Fibroblast of skin of back (primary cell): ENCODE data around the gene PRSS50.
"Not testable (repeated sequence)": the region's sequence is repeated elsewhere in the genome, so short reads cannot be mapped to it uniquely, and the experiment has no call there.

Experiments
- DNase-seq: peaks from one replicate; pipeline ENCODE4 v3.0.0-alpha.2; 2013

PRSS50 gene

DNA sequence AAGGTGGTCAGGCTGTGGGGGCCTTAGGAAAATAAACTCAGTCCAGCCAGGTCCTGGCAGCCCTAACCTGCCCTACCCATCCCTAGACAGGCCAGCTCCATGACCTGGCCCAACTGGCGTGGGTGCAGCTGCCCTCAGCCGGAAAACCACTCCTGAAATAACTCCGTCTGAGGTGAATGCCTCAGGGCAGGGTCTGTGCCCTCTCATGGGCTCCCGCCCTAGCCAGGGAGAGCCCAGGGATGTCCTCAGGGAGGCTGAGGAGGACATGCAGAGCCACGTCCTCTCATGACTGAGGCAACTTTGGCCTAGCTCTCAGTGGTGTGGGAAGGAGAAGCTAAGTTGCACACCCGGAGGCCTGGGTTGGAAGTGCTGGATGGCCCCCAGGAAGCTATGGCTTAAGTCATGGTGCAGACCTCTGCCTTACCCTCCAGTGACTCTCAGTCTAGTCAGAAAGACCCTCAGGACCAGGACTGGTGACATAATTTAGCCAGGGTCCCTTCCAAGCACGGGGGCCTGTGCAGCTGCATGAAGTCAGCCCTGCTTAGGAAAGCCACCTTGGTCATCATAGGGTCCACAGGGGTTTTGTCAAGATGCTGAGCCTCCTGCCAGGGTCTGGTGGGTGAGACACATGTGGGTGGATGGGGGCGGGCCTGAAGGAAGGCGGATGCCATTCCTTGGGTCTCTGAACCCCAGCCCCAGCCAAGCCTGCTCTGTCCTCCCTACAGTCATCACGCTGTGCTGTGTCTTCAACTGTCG is 9.1 kb downstream of the PRSS50 start:
- DNase-seq, result no peak

DNA sequence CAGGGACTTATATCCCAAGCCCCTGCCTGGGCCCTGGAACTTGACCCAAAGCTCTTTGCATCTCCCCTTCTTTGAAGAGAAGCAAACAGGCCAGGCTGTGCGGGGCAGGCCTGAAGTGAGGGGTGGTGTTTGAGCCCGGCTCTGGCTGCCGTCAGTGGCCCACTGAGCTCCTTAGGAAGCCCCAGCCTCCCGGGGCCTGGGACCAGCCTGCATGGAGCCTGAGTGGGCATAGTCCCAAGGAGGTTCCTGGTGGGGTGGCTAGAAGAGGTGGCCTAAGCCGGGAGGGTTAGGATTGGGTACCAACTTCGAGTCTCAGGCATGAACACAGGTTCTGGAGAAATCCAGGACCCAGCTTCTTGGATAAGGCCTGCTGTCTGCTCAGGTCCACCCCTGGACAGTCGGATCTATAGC is 10.1 kb downstream of the PRSS50 start:
- no peak for DNase-seq

DNA sequence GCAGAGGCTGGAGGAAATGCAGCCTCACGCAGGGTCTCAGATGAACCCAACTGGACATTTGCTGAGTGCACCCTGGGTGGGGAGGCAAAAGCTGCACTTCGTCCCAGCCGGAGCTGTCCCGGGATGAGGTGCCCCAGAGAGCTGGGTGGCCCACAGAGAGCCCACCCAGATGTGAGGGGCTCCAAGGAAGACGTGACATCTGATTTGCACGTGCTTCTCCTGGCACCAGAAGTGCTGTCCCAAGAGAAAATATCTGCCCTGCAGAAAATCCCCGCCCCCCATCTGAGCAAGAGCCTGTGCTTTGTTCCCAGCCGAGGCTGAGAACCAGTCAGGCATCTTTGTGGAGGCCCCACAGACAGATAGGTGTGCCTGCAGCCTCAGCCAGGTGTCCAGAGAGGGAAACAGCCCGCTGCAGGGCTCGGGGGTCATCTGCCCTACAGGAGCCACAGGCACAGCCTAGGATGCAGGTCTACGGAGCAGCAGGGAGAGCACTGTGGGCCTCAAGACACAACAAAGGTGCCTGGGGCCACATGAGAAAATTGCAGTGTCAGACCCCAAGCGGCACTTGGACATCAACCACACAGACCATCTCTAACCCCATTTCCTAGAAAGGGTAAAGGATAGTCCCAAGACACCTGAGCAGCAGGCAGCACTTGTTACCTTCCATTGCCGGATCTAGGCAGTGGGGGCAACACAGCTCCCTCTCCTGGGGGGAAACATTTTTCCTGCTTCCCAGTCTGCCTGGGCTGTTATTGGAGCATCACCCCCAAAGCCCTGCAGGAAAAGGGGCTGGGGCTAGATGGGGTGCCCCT is 10.7 kb downstream of the PRSS50 start:
- DNase-seq, result no peak

DNA sequence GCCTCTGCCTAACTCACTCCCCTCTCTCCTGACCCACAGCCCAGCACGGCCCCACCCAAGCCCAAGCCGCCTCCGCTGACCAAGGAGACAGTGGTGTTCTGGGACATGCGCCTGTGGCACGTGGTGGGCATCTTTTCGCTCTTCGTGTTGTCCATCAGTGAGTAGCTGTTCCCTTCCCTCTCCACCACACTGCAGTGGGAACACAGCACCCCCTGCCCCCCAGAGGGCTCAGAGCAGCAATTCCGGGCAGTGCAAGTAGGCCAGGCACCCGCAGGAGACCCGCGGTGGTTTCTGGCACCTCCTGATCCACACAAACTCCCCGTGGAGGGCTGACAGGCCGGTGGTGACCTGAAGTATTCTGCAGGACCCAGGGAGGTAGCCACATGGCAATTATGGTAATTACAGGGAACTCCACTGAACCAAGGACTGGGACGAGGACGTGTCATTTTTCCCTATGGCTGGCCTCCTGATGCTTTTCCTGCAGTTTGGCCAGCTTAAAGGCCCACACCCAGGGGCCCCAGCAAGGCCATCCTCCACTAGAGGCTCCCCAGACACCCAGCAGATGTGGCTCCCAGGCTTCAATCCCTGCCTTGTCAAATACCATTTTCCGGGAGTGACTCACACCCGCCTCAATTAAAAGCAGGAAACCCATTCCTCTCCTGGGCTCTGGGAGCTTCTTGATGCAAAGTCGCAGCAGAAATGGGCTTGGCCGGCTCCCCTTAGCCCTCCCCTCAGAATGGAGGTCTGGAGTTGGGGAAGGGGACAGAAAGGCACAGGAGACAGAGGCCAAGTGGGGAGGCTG is 11.7 kb downstream of the PRSS50 start:
- DNase-seq, result peak; percentile 87

DNA sequence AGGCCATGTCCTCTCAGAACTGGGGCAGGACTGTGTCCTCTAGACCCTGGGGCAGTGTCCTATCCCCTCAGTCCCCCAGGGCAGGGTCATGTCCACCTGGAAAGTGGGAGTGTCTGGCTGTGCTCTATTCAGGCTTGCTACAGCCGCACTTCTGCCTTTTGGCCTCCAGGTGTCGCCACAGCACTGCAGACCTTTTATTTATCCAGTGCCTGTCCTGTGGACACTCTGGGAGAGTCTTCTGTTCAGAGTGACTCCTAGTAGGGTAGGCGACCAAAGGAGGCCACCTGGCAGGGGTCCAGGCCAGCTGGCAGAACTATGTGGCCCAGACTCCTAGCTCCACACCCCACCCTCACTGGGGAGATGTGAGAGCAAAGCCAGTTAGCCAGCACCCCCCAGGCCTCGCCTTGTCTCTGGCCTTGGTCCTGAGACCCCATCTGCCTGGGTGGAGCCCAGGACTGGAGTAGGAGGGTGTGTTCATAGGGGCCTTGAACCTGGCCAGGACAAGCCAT is 12.6 kb downstream of the PRSS50 start:
- DNase-seq, result peak; percentile 71

DNA sequence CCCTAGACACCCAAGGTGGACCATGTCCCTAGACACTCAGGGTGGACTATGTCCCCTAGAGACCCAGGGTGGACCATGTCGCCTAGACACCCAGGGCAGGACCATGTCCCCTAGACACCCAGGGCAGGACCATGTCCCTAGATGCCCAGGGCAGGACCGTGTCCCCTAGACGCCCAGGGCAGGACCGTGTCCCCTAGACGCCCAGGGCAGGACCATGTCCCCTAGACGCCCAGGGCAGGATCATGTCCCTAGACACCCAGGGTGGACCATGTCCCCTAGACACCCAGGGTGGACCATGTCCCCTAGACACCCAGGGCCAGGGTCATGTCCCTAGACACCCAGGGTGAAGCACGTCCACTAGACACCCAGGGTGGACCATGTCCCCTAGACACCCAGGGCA is 13.3 kb downstream of the PRSS50 start:
- not testable (repeated sequence) for DNase-seq

DNA sequence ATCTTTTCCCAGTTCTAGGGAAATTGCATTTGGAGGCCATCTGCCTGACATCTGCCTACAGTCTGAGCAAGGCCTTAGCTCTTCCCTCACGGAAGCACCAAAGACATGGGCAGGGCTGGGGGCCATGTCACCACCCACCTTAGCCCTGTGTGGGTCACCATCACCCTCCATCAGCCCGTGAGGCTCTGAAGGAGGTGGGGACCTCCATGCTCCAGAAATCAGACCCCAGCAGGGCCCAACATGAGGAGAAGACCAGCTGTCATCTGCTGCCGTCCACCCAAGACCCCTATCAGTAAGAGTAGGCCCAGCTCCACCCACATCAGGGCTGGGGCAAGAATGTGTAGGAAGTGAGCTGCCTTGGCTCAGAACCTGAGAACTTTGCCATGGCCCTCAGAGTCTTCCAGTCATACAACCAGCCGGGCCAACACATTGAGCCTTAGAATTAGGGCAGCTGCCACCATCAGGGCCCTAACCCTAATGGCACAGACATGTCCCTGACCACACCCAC is 14.6 kb downstream of the PRSS50 start:
- DNase-seq, result no peak

DNA sequence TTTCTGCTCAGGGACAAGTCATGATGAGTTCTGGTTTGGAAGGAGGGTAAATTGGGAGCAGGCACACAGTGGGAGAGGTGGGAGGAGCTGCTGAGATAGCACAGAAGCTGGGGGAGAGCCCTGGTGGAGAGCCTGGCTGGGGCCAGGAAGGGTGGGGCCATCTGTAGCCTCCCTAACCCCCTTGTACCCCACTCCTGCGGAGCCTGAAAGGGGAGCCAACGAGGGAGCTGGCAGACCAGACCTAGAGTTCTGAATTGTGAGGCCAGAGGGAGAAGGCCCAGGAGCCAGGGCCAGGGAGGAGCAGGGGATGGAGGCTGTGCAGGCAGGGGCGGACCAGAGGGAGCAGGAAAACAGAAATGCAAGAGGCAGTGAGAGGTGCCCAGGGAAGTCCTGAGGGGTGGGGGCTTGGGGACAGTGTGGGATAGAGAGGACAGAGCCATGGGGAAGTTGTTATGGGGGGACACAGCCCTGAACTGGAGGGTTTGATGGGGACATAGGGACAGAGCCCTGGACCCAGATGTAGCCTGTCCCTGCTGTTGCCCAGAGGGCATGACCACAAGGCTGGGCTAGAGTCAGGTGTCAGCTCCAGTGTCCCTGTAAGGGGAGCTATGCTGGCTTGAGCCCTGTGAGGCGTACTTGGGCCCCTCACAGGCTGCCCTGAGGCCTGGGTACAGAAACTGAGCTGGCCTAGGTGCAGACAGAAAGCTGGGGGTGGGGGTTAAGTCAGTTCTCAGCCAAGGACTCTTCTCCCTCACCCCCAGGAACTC is 15.2 kb downstream of the PRSS50 start:
- no peak for DNase-seq

DNA sequence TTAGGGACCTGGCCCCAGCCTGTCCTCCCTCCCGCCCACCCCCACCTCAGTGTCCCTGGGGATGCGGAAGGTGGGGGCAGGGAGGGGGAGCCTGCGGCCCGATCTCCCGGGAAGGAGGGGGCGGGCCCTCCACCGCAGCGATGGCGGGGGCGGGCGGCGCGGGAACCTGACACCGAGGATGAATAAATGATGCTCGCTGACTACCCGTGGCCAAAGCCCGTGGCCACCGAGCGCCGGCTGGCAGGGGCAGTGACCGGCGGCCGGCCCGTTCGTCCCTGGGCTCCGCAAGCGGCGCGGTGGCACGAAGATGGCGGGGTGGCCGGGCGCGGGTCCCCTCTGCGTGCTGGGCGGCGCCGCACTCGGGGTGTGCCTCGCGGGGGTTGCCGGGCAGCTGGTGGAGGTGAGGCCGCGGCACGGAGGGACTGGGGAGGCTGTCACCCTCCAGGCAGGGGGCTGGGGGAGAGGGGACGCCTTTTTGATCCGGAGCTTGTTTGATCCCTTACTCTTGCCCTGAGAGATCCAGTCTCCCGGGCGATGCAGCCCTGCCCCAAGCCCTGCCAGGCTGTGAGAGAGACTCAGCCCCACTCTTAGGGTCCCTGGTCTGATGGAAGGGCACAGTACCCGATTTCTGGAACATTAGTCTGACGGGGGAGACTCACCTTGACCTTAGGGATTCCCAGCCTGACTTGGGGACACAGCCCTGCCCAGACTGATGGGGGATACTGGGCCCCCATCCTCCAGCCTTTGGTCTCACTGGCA is 16.3 kb downstream of the PRSS50 start, which contains the start of gene TMIE:
Gene TMIE (plus strand): TSS at position 212 of the 759 bp plus-strand sequence. CDS start 96 bp downstream, at position 308.
- DNase-seq, result no peak

DNA sequence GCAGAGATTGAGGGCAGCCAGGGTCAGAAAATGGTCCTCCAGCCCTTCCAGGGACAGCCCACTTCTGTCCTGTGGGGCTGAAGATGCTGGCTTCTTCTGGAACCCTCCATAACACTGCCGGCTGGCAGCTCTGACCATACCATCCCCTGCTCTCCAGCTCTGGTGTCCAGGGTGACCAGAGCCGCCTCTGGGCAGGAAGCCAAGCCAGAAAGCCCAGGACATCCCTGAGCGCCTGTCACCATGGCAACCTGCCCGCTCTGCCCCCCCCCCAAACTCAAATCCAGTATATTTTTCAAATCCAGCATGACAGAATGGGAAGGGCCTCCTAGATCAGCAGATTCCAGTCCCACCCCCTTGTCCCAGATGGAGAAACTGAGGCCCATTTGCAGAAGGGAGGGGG is 16.9 kb downstream of the PRSS50 start:
- DNase-seq, result no peak

DNA sequence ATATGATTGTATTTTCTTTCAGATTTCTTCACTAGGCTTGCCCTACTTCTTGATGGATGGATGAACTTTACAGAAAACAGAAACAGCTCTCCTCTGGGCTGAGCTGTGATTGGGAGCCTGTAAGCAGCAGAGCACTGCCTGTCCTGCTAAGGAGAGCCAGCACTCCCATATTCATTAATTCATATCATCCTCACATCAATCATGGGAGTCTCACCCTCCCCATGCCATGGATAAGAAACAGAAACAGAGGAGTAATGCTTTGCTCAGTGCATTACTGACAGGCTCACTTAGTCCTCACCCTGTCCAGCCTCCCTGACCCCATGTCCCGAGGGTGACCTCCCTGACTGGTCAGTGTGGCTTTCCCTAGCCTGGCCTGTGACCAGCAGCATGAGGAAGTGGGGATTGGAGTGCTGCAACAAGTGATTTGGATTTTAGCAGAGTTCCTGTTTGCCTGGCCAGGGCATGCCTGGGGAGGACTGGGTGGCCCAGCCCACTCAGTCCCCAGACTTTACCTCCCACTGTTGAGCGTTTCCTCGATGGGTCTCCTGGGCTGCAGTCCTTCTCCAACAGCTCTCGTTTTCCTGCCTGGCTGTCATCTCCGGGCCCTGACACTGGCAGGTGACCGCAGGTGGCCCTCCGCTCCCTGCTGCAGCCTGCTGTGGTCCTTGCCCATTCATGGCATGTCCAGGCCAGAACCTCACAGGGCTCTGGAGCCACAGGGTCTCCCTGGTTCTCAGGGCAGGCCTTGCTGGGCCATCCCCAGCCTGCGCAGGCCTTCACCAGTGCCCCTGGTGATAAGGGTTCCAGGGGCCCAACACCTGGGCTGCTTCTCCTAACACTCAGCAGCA is 17.8 kb downstream of the PRSS50 start:
- DNase-seq, result no peak

DNA sequence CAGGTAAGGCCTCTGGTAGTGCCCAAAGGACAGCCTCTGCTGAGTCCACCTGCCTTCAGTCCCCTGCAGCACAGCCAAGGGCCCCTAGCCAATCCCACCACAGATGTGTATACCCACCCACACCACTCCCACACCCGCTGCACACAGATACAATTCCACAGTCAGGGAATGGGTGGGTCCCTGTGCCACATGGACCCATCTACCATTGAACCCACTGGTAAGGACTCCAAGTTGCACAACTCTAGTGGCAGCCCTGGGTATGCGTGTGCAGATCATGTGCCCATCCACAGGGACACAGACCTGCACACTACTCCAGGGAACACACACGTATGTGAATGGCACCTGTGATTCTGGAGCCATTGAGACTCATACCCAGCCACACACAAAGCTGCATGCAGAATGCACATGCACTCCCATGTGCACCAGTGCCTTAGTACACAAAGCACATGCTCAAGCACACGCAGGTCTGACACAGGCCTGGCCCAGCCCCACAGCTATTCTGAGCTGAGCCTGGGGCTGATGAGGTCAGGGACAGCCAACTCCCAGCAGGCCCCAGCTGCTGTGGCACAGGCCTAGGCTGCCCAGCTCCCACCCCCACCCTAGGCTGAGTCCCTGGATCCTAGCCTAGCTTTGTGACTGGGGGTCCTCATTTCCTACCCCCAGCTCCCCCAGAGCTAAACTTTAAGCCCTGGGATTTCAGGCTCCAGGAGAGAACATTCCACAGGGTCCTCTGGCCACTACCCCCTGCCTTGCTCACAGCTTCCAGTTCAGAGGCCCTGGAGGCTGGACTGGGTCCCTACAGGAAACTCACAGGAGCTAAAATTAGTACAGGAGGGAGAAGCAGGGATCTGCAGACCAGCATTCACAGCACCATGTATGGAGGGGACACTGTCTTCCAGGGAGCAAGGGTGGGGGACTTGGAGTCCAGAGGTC is 21.4 kb downstream of the PRSS50 start:
- peak; percentile 47 for DNase-seq

DNA sequence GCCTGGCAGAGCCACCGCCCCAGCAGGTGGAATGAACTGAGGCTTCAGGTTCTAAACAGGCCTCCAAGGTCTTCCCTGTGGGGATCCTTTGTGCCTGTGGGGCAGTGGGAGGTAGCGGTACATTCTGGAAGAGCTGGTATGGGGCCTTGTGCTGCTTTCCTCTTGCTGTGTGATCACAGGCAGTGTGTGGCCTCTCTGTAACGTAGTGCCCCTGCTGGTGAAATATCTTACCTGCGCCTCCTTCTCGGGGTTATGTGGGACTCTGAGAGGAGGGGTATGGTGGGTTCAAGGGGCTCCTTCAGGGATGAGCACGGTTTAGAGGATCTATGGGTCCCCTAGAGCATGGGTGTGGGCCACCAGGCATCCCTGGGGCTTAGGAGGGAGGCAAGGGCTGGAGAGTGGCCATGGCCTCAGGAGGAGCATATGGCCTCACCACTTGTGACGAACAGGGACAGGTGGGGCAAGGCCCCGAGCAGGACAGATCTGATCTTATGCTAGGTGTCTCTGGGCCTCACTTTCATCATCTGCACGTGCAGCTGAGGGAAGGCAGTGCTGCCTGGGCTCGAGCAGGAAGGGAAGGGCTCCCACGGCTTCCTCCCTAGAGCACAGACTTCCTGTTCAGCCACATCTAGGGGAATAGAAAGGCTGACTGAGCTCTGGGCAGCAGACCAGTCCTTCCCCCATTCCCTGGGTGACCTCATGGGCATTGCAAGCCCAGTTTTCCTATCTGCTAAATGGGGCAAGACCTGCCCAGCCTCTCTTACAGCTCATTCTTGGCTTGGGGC is 22.3 kb downstream of the PRSS50 start:
- peak; percentile 19 for DNase-seq

DNA sequence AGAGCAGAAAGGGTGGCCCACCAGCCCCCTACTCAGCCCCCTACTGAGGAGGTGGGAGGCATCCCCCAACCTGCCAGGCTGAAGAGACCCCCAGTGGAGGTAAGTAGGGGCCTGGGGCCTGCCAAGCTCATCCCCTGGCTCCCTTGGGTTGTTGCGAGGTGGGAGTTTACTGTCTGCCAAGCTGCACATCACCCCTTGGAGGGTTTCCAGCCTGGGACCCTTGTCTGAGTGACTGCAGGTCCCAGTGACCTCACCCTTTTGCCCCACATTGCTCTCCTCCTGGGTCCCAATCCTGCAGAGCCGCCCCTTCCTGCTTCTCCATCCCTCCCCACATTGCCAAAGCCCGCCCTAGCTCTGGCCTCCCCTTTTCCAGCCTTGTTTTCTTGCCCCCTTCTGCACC is 23.1 kb downstream of the PRSS50 start:
- DNase-seq, result no peak

DNA sequence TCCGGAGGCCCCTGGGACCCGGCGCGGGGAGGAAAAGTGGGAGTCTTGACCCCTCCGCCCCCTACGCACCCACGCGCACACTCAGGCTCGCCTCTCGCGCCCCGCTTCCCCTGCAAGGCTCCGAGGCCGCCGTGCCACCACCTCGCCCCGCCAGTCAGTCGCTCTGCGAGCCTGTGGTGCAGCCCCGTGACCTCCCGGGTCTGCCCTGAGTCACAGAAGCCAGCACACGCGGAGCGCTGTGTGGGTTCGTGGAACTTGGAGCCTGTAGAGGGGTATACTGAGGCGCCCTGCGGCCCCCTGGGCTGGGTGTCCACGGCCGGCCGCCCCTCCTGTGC is 23.8 kb downstream of the PRSS50 start:
- peak; percentile 20 for DNase-seq

DNA sequence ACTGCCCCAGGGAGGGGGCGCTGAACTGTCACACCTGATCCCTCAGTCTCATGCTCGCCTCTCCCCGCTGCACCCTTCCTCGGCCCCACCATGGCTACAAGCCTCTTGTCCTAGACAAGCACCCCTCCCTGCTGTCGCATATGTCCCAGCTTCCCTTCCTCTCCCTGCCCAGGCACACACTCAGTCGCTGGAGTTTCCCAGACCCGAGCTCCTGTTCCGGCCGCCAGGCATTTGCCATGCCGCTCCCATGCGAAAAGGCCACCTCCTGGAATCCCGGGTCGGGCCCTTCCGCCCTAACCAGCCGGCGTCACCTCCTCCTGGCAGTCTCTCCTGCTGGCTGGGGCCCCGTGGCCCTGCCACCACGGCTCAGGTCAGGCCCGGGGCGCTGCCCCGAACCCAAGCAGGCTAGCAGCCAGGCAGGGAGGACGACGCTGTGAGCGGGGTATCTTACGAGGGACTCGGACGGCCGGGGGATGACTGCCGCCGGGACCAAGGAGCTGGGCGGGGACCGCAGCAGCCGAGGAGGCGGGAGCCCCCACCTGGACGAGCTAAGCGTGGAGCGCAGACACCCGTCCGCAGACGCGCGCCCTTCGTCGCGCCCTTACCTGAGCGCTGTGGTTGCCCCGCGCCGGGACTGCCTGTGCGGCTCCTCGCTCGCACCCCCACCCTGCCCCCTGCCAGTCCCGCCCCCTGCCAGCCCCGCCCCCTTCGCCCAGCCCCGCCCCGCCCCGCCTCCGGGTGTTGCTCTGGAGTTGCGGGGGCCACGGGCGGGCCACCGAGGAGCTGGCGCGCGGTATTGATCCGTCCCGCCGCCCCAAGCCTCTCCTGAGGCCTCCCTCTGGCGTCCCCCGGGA is 24.4 kb downstream of the PRSS50 start, which contains the start of gene ALS2CL:
Gene ALS2CL (minus strand): TSS at position 642 of the 854 bp plus-strand sequence. CDS start 4,239 bp downstream, outside the sequence.
- peak; percentile 43 for DNase-seq

DNA sequence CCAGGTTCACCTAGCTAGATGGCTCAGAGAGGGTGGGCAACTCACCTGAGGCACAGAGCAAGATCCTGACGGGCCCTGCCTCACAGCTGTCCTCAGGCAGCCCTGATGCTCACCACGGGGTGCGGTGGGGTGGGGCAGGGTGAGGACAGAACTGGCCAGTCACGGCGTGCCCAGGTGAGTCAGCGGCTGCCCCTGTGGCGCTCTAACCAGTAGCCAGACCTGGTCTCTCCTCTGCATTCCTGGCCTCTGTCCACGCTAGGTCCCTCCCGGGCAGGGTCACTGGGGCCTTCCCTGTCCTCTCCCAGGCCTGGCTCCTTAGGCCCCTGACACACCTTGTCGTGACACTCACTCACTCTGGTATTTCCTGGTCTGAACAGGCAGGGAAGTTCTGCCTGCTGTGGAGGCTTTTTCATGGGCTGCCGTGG is 25.1 kb downstream of the PRSS50 start:
- DNase-seq, result peak; percentile 29
